Superior temporal gyrus (tissue), 1 donor: ENCODE results near the gene TMPRSS3.

Experiments
- DNase-seq: peaks from one replicate; pipeline ENCODE4 v3.0.0-alpha.2; 2016; ENCODE audit errors: extremely low spot score

TMPRSS3 gene

GRCh38 chr21:42350927-42351426 lies 44.9 kb downstream of the TMPRSS3 start, which contains the start of gene TFF2:
TFF2 (minus strand) TSS chr21:42350994; CDS start chr21:42350957, 37 bp downstream.
- DNase-seq: no peak

- DNase-seq: no peak
Measured at GRCh38 chr21:42350318-42350910, 45.4 kb downstream of the TMPRSS3 start.

- DNase-seq: no peak
Measured at GRCh38 chr21:42349420-42350317, 46.2 kb downstream of the TMPRSS3 start.

GRCh38 chr21:42348762-42349161 lies 47.1 kb downstream of the TMPRSS3 start:
- DNase-seq: no peak

- no peak for DNase-seq
Measured at GRCh38 chr21:42347601-42348327, 48.1 kb downstream of the TMPRSS3 start.

GRCh38 chr21:42346866-42347600 lies 48.8 kb downstream of the TMPRSS3 start:
- no peak for DNase-seq

GRCh38 chr21:42346441-42346840 lies 49.4 kb downstream of the TMPRSS3 start:
- no peak for DNase-seq

GRCh38 chr21:42344631-42345030 lies 51.2 kb downstream of the TMPRSS3 start:
- no peak for DNase-seq

- DNase-seq: no peak
Measured at GRCh38 chr21:42343963-42344510, 51.8 kb downstream of the TMPRSS3 start.

- no peak for DNase-seq
Measured at GRCh38 chr21:42343556-42343955, 52.3 kb downstream of the TMPRSS3 start.

GRCh38 chr21:42343101-42343500 lies 52.8 kb downstream of the TMPRSS3 start:
- DNase-seq: no peak

- DNase-seq: no peak
Measured at GRCh38 chr21:42341776-42342542, 53.9 kb downstream of the TMPRSS3 start.

GRCh38 chr21:42340187-42341050 lies 55.4 kb downstream of the TMPRSS3 start:
- no peak for DNase-seq

GRCh38 chr21:42338729-42339715 lies 56.8 kb downstream of the TMPRSS3 start:
- no peak for DNase-seq

GRCh38 chr21:42337830-42338728 lies 57.8 kb downstream of the TMPRSS3 start:
- DNase-seq: peak; percentile 82

- DNase-seq: no peak
Measured at GRCh38 chr21:42337276-42337675, 58.6 kb downstream of the TMPRSS3 start.

GRCh38 chr21:42336054-42336453 lies 59.8 kb downstream of the TMPRSS3 start:
- DNase-seq: no peak
